ENCODE measurements around the gene EIF5A.
A peak's percentile ranks its signal among the peaks of the same experiment; 100 is the strongest.

EIF5A gene

GRCh38 chr17:7317161-7317803 is 9.9 kb downstream of the EIF5A start:
- no peak overlapping the region for H2BK120ac ChIP-seq (ENCODE audit: low read depth, low read length)

GRCh38 chr17:7318121-7318860 is 10.9 kb downstream of the EIF5A start:
- H2BK120ac ChIP-seq (ENCODE audit: low read depth, low read length) = no peak overlapping the region
- no peaks in the 10 kb centered on the region for H3K27me3 ChIP-seq (ENCODE audit: control insufficient read depth in 1 of 2, insufficient read depth in 1 of 2, low read length in 2 of 2)
- 96% methylated on average over 12 of the region's 13 CpGs for WGBS
- no peaks in the 10 kb centered on the region for H3K9me3 ChIP-seq (ENCODE audit: control insufficient read depth, low read length)
- no peak overlapping the region for H3K27ac ChIP-seq (ENCODE audit: low read length, poor library complexity, severe bottlenecking)
- H3K4me3 ChIP-seq (ENCODE audit: insufficient read depth in 1 of 2, low read depth in 1 of 2, low read length in 2 of 2) = no peak overlapping the region
- no peak overlapping the region for H4K91ac ChIP-seq (ENCODE audit: low read length)
- H3K79me1 ChIP-seq (replicated peaks; ENCODE audit: low read length, poor library complexity, severe bottlenecking) = peaks cover 25% of the 10 kb centered on the region
- no peak overlapping the region for H2AFZ ChIP-seq (ENCODE audit: low read depth, low read length)
- no peak for DNase-seq
- no peak overlapping the region for H3K23ac ChIP-seq (ENCODE audit: low read length in 2 of 2)
- H3K4ac ChIP-seq (ENCODE audit: low read depth in 1 of 2, low read length in 2 of 2) = no peak overlapping the region
- no peak overlapping the region for H3K4me2 ChIP-seq (ENCODE audit: low read length, poor library complexity, severe bottlenecking)
- H4K8ac ChIP-seq (ENCODE audit: low read length) = no peak overlapping the region
- no peak overlapping the region for H3K9ac ChIP-seq (ENCODE audit: low read length)
- H3K36me3 ChIP-seq (ENCODE audit: control insufficient read depth in 1 of 2, insufficient read depth in 2 of 2, low read depth in 1 of 2, low read length in 2 of 2) = peaks cover 75% of the 10 kb centered on the region in 2 experiments
- no peak overlapping the region for H2AK5ac ChIP-seq (ENCODE audit: low read length, severe bottlenecking)
- no peak overlapping the region for H3K14ac ChIP-seq (ENCODE audit: low read length in 2 of 2)
- H2BK15ac ChIP-seq (ENCODE audit: low read depth, poor library complexity, severe bottlenecking) = no peak overlapping the region
- H2BK5ac ChIP-seq (ENCODE audit: low read depth, low read length, poor library complexity, severe bottlenecking) = no peak overlapping the region
- no peak overlapping the region for H3K18ac ChIP-seq (ENCODE audit: low read depth in 1 of 2, low read length in 2 of 2)
- peaks cover 10% of the 10 kb centered on the region for H3K4me1 ChIP-seq (ENCODE audit: control insufficient read depth, insufficient read depth, low read depth, low read length)
- no peak overlapping the region for H2BK12ac ChIP-seq (ENCODE audit: low read length in 2 of 2)

More at GRCh38 chr17:7317161-7317803, 9.9 kb downstream of the EIF5A start:
- no peak overlapping the region for H2AK5ac ChIP-seq (ENCODE audit: low read length, severe bottlenecking)
- no peak overlapping the region for H3K23ac ChIP-seq (ENCODE audit: low read length in 2 of 2)
- H3K14ac ChIP-seq (ENCODE audit: low read length in 2 of 2) = no peak overlapping the region
- H3K9me3 ChIP-seq (ENCODE audit: control insufficient read depth, low read length) = no peaks in the 10 kb centered on the region
- H3K27ac ChIP-seq (ENCODE audit: low read length, poor library complexity, severe bottlenecking) = no peak overlapping the region
- no peak overlapping the region for H3K9ac ChIP-seq (ENCODE audit: low read length)
- peaks cover 15% of the 10 kb centered on the region for H3K4me1 ChIP-seq (ENCODE audit: control insufficient read depth, insufficient read depth, low read depth, low read length)
- H3K4me2 ChIP-seq (ENCODE audit: low read length, poor library complexity, severe bottlenecking) = no peak overlapping the region
- WGBS = 93% methylated on average over 13 of the region's 16 CpGs
- peaks cover 75% of the 10 kb centered on the region in 2 experiments for H3K36me3 ChIP-seq (ENCODE audit: control insufficient read depth in 1 of 2, insufficient read depth in 2 of 2, low read depth in 1 of 2, low read length in 2 of 2)
- no peak overlapping the region for H3K4ac ChIP-seq (ENCODE audit: low read depth in 1 of 2, low read length in 2 of 2)
- H2BK12ac ChIP-seq (ENCODE audit: low read length in 2 of 2) = no peak overlapping the region
- H2BK15ac ChIP-seq (ENCODE audit: low read depth, poor library complexity, severe bottlenecking) = no peak overlapping the region
- no peak overlapping the region for H3K4me3 ChIP-seq (ENCODE audit: insufficient read depth in 1 of 2, low read depth in 1 of 2, low read length in 2 of 2)
- no peak overlapping the region for H4K8ac ChIP-seq (ENCODE audit: low read length)
- no peak for DNase-seq
- H3K79me1 ChIP-seq (replicated peaks; ENCODE audit: low read length, poor library complexity, severe bottlenecking) = peaks cover 20% of the 10 kb centered on the region
- H2BK5ac ChIP-seq (ENCODE audit: low read depth, low read length, poor library complexity, severe bottlenecking) = no peak overlapping the region
- H2AFZ ChIP-seq (ENCODE audit: low read depth, low read length) = no peak overlapping the region
- H3K27me3 ChIP-seq (ENCODE audit: control insufficient read depth in 1 of 2, insufficient read depth in 1 of 2, low read length in 2 of 2) = no peaks in the 10 kb centered on the region
- no peak overlapping the region for H4K91ac ChIP-seq (ENCODE audit: low read length)
- no peak overlapping the region for H3K18ac ChIP-seq (ENCODE audit: low read depth in 1 of 2, low read length in 2 of 2)

- H3K4me1 ChIP-seq (ENCODE audit: control insufficient read depth, insufficient read depth, low read depth, low read length) = no peaks in the 10 kb centered on the region
- peaks cover 86 to 89% of the 10 kb centered on the region in 2 experiments for H3K36me3 ChIP-seq (ENCODE audit: control insufficient read depth in 1 of 2, insufficient read depth in 2 of 2, low read depth in 1 of 2, low read length in 2 of 2)
- 95% methylated on average over 15 of the region's 15 CpGs for WGBS
- no peak overlapping the region for H3K27ac ChIP-seq (ENCODE audit: low read length, poor library complexity, severe bottlenecking)
- no peak overlapping the region for H4K8ac ChIP-seq (ENCODE audit: low read length)
- no peak overlapping the region for H2BK5ac ChIP-seq (ENCODE audit: low read depth, low read length, poor library complexity, severe bottlenecking)
- no peak overlapping the region for H2AFZ ChIP-seq (ENCODE audit: low read depth, low read length)
- no peak overlapping the region for H2BK15ac ChIP-seq (ENCODE audit: low read depth, poor library complexity, severe bottlenecking)
- no peak overlapping the region for H3K4me3 ChIP-seq (ENCODE audit: insufficient read depth in 1 of 2, low read depth in 1 of 2, low read length in 2 of 2)
- no peak overlapping the region for H3K23ac ChIP-seq (ENCODE audit: low read length in 2 of 2)
- H3K27me3 ChIP-seq (ENCODE audit: control insufficient read depth in 1 of 2, insufficient read depth in 1 of 2, low read length in 2 of 2) = no peaks in the 10 kb centered on the region
- H2BK12ac ChIP-seq (ENCODE audit: low read length in 2 of 2) = no peak overlapping the region
- no peak overlapping the region for H3K4ac ChIP-seq (ENCODE audit: low read depth in 1 of 2, low read length in 2 of 2)
- H2AK5ac ChIP-seq (ENCODE audit: low read length, severe bottlenecking) = no peak overlapping the region
- no peak overlapping the region for H3K4me2 ChIP-seq (ENCODE audit: low read length, poor library complexity, severe bottlenecking)
- H2BK120ac ChIP-seq (ENCODE audit: low read depth, low read length) = no peak overlapping the region
- no peak overlapping the region for H3K9ac ChIP-seq (ENCODE audit: low read length)
- no peaks in the 10 kb centered on the region for H3K9me3 ChIP-seq (ENCODE audit: control insufficient read depth, low read length)
- H3K18ac ChIP-seq (ENCODE audit: low read depth in 1 of 2, low read length in 2 of 2) = no peak overlapping the region
- H3K79me1 ChIP-seq (replicated peaks; ENCODE audit: low read length, poor library complexity, severe bottlenecking) = peaks cover 38% of the 10 kb centered on the region
- H4K91ac ChIP-seq (ENCODE audit: low read length) = peak overlapping the region; percentile 10
- no peak for DNase-seq
- no peak overlapping the region for H3K14ac ChIP-seq (ENCODE audit: low read length in 2 of 2)
These were observed 14.0 kb downstream of the EIF5A start for GRCh38 chr17:7321466-7321865.

- DNase-seq = no peak
- 98% methylated on average over 21 of the region's 22 CpGs for WGBS
- Histone ChIP-seq H3K23ac (ENCODE audit: low read length in 2 of 2) (no peak overlapping the region), H3K79me1 (replicated peaks; ENCODE audit: low read length, poor library complexity, severe bottlenecking) (peaks cover 47% of the 10 kb centered on the region), H2BK5ac (ENCODE audit: low read depth, low read length, poor library complexity, severe bottlenecking) (no peak overlapping the region), H4K8ac (ENCODE audit: low read length) (no peak overlapping the region), H2AFZ (ENCODE audit: low read depth, low read length) (no peak overlapping the region), H3K14ac (ENCODE audit: low read length in 2 of 2) (no peak overlapping the region), H3K36me3 (ENCODE audit: control insufficient read depth in 1 of 2, insufficient read depth in 2 of 2, low read depth in 1 of 2, low read length in 2 of 2) (peaks cover 82 to 87% of the 10 kb centered on the region in 2 experiments), H3K27ac (ENCODE audit: low read length, poor library complexity, severe bottlenecking) (no peak overlapping the region), H4K91ac (ENCODE audit: low read length) (no peak overlapping the region), H2BK12ac (ENCODE audit: low read length in 2 of 2) (no peak overlapping the region), H3K27me3 (ENCODE audit: control insufficient read depth in 1 of 2, insufficient read depth in 1 of 2, low read length in 2 of 2) (no peaks in the 10 kb centered on the region), H3K4ac (ENCODE audit: low read depth in 1 of 2, low read length in 2 of 2) (no peak overlapping the region), H3K9ac (ENCODE audit: low read length) (no peak overlapping the region), H3K4me2 (ENCODE audit: low read length, poor library complexity, severe bottlenecking) (no peak overlapping the region), H3K18ac (ENCODE audit: low read depth in 1 of 2, low read length in 2 of 2) (no peak overlapping the region), H3K4me1 (ENCODE audit: control insufficient read depth, insufficient read depth, low read depth, low read length) (peaks cover 7% of the 10 kb centered on the region), H3K9me3 (ENCODE audit: control insufficient read depth, low read length) (no peaks in the 10 kb centered on the region), H2AK5ac (ENCODE audit: low read length, severe bottlenecking) (no peak overlapping the region), H2BK120ac (ENCODE audit: low read depth, low read length) (no peak overlapping the region), H3K4me3 (ENCODE audit: insufficient read depth in 1 of 2, low read depth in 1 of 2, low read length in 2 of 2) (no peak overlapping the region), H2BK15ac (ENCODE audit: low read depth, poor library complexity, severe bottlenecking) (no peak overlapping the region)
These were observed 15.2 kb downstream of the EIF5A start for GRCh38 chr17:7322520-7323194.
